Memory B cell (primary cell): Measurements from ENCODE around the gene SERPINH1.
"Not testable (repeated sequence)": the region's sequence is repeated elsewhere in the genome, so short reads cannot be mapped to it uniquely, and the experiment has no call there.

Source experiments
- ATAC-seq: fragments of 150-1000 bp; cut with Tn5 transposase; 2 replicates; pipeline ENCODE4 v1.10.0; 2021; ENCODE audit warnings: low read depth, mild to moderate bottlenecking, moderate library complexity
- DNase-seq, 2 donors: peaks; one replicate each; pipeline ENCODE4 v3.0.0; 2022; ENCODE audit warnings: low spot score in 2 of 2
- H3K27ac Mint-ChIP-seq: one replicate; pipeline ENCODE4 v1.8.0; 2022; ENCODE audit warnings: mild to moderate bottlenecking, moderate library complexity, mixed read lengths
- H3K27me3 Mint-ChIP-seq: one replicate; pipeline ENCODE4 v1.8.0; 2022; ENCODE audit warnings: mixed read lengths
- H3K36me3 Mint-ChIP-seq: one replicate; pipeline ENCODE4 v1.8.0; 2022; ENCODE audit warnings: mild to moderate bottlenecking, mixed read lengths
- H3K4me1 Mint-ChIP-seq: one replicate; pipeline ENCODE4 v1.8.0; 2022; ENCODE audit warnings: mixed read lengths
- H3K4me3 Mint-ChIP-seq: one replicate; pipeline ENCODE4 v1.8.0; 2022; ENCODE audit warnings: mild to moderate bottlenecking, moderate library complexity, mixed read lengths
- H3K9me3 Mint-ChIP-seq: one replicate; pipeline ENCODE4 v1.8.0; 2022; ENCODE audit warnings: mixed read lengths

SERPINH1 gene

GRCh38 chr11:75583718-75584658, 21.9 kb downstream of the SERPINH1 start:
- H3K27ac Mint-ChIP-seq, result no peak overlapping the region
- ATAC-seq (peak; percentile 16), DNase-seq (no peak)
- H3K4me1 Mint-ChIP-seq, result peaks cover 16% of the 10 kb centered on the region
- H3K36me3 Mint-ChIP-seq, result peaks cover 3% of the 10 kb centered on the region
- peaks cover 13% of the 10 kb centered on the region for H3K27me3 Mint-ChIP-seq
- peak overlapping the region; percentile 80 for H3K4me3 Mint-ChIP-seq
- H3K9me3 Mint-ChIP-seq, result no peaks in the 10 kb centered on the region

GRCh38 chr11:75584659-75585292, 22.7 kb downstream of the SERPINH1 start:
- H3K4me3 Mint-ChIP-seq, result peak overlapping the region; percentile 80
- not testable (repeated sequence) for H3K27ac Mint-ChIP-seq, H3K9me3 Mint-ChIP-seq, DNase-seq, H3K36me3 Mint-ChIP-seq, ATAC-seq
- H3K4me1 Mint-ChIP-seq, result peaks cover 12% of the 10 kb centered on the region
- peaks cover 13% of the 10 kb centered on the region for H3K27me3 Mint-ChIP-seq

- Mint-ChIP-seq H3K27me3 (peaks cover 13% of the 10 kb centered on the region), H3K9me3 (no peaks in the 10 kb centered on the region), H3K4me3 (peak overlapping the region; percentile 27), H3K27ac (no peak overlapping the region), H3K4me1 (peaks cover 11% of the 10 kb centered on the region), H3K36me3 (peaks cover 3% of the 10 kb centered on the region)
- ATAC-seq, result no peak
- DNase-seq, result no peak
These were observed 23.2 kb downstream of the SERPINH1 start for GRCh38 chr11:75585293-75585670.

- H3K9me3 Mint-ChIP-seq, result no peaks in the 10 kb centered on the region
These were observed 24.3 kb downstream of the SERPINH1 start for GRCh38 chr11:75586395-75586794.

GRCh38 chr11:75588051-75588481, 26.0 kb downstream of the SERPINH1 start:
- Mint-ChIP-seq H3K9me3 (no peaks in the 10 kb centered on the region), H3K36me3 (no peaks in the 10 kb centered on the region), H3K4me3 (no peak overlapping the region), H3K27me3 (peaks cover 10% of the 10 kb centered on the region), H3K4me1 (peaks cover 6% of the 10 kb centered on the region), H3K27ac (no peak overlapping the region)
- ATAC-seq (no peak), DNase-seq (no peak)

More at GRCh38 chr11:75586395-75586794, 24.3 kb downstream of the SERPINH1 start:
- Mint-ChIP-seq H3K27me3 (peaks cover 13% of the 10 kb centered on the region), H3K4me1 (peaks cover 11% of the 10 kb centered on the region), H3K4me3 (no peak overlapping the region), H3K27ac (no peak overlapping the region), H3K36me3 (peaks cover 3% of the 10 kb centered on the region)
- DNase-seq (no peak), ATAC-seq (no peak)

- no peaks in the 10 kb centered on the region for H3K36me3 Mint-ChIP-seq
- H3K27me3 Mint-ChIP-seq, result peaks cover 10% of the 10 kb centered on the region
- peaks cover 4% of the 10 kb centered on the region for H3K4me1 Mint-ChIP-seq
- no peak overlapping the region for H3K27ac Mint-ChIP-seq
- ATAC-seq (no peak), DNase-seq (no peak)
- no peaks in the 10 kb centered on the region for H3K9me3 Mint-ChIP-seq
- no peak overlapping the region for H3K4me3 Mint-ChIP-seq
These were observed 27.0 kb downstream of the SERPINH1 start for GRCh38 chr11:75589051-75589450.

GRCh38 chr11:75589933-75590332, 27.9 kb downstream of the SERPINH1 start:
- no peak for DNase-seq
- Mint-ChIP-seq H3K27me3 (peaks cover 8% of the 10 kb centered on the region), H3K27ac (no peak overlapping the region), H3K36me3 (no peaks in the 10 kb centered on the region), H3K9me3 (no peaks in the 10 kb centered on the region), H3K4me1 (peaks cover 1% of the 10 kb centered on the region), H3K4me3 (no peak overlapping the region)
- ATAC-seq, result no peak

GRCh38 chr11:75591371-75591770, 29.3 kb downstream of the SERPINH1 start:
- Mint-ChIP-seq H3K4me1 (peaks cover 8% of the 10 kb centered on the region), H3K4me3 (no peak overlapping the region), H3K36me3 (no peaks in the 10 kb centered on the region), H3K9me3 (no peaks in the 10 kb centered on the region), H3K27ac (no peak overlapping the region), H3K27me3 (peaks cover 4% of the 10 kb centered on the region)
- ATAC-seq (no peak), DNase-seq (no peak)

- Mint-ChIP-seq H3K27ac (no peak overlapping the region), H3K9me3 (no peaks in the 10 kb centered on the region), H3K27me3 (peaks cover 4% of the 10 kb centered on the region), H3K4me1 (peaks cover 8% of the 10 kb centered on the region), H3K4me3 (no peak overlapping the region), H3K36me3 (no peaks in the 10 kb centered on the region)
- no peak for ATAC-seq
- no peak for DNase-seq
These were observed 29.9 kb downstream of the SERPINH1 start for GRCh38 chr11:75591966-75592365.

GRCh38 chr11:75592715-75593114, 30.7 kb downstream of the SERPINH1 start:
- no peak for DNase-seq
- Mint-ChIP-seq H3K4me3 (no peak overlapping the region), H3K27ac (no peak overlapping the region)

GRCh38 chr11:75593286-75593915, 31.3 kb downstream of the SERPINH1 start:
- DNase-seq, result no peak
- peaks cover 8% of the 10 kb centered on the region for H3K4me1 Mint-ChIP-seq
- H3K27me3 Mint-ChIP-seq, result peaks cover 4% of the 10 kb centered on the region
- no peaks in the 10 kb centered on the region for H3K9me3 Mint-ChIP-seq
- no peak overlapping the region for H3K27ac Mint-ChIP-seq
- H3K4me3 Mint-ChIP-seq, result no peak overlapping the region
- ATAC-seq, result no peak
- no peaks in the 10 kb centered on the region for H3K36me3 Mint-ChIP-seq

More at GRCh38 chr11:75592715-75593114, 30.7 kb downstream of the SERPINH1 start:
- peaks cover 4% of the 10 kb centered on the region for H3K27me3 Mint-ChIP-seq
- H3K9me3 Mint-ChIP-seq, result no peaks in the 10 kb centered on the region
- H3K36me3 Mint-ChIP-seq, result no peaks in the 10 kb centered on the region
- peaks cover 8% of the 10 kb centered on the region for H3K4me1 Mint-ChIP-seq
- no peak for ATAC-seq

GRCh38 chr11:75594211-75594610, 32.2 kb downstream of the SERPINH1 start:
- Mint-ChIP-seq H3K27me3 (peaks cover 4% of the 10 kb centered on the region), H3K36me3 (no peaks in the 10 kb centered on the region), H3K9me3 (no peaks in the 10 kb centered on the region), H3K27ac (no peak overlapping the region), H3K4me3 (no peak overlapping the region), H3K4me1 (peaks cover 15% of the 10 kb centered on the region)
- DNase-seq, result no peak
- no peak for ATAC-seq

GRCh38 chr11:75595429-75595828, 33.4 kb downstream of the SERPINH1 start:
- DNase-seq, result no peak
- Mint-ChIP-seq H3K27me3 (peaks cover 4% of the 10 kb centered on the region), H3K27ac (no peak overlapping the region), H3K4me3 (peak overlapping the region; percentile 35), H3K9me3 (no peaks in the 10 kb centered on the region), H3K4me1 (peaks cover 15% of the 10 kb centered on the region), H3K36me3 (no peaks in the 10 kb centered on the region)
- peak; percentile 37 for ATAC-seq

GRCh38 chr11:75596914-75597313, 34.9 kb downstream of the SERPINH1 start:
- Mint-ChIP-seq H3K36me3 (no peaks in the 10 kb centered on the region), H3K27ac (no peak overlapping the region), H3K4me1 (peaks cover 15% of the 10 kb centered on the region), H3K9me3 (no peaks in the 10 kb centered on the region), H3K4me3 (no peak overlapping the region), H3K27me3 (peaks cover 6% of the 10 kb centered on the region)
- DNase-seq (no peak), ATAC-seq (no peak)
